WTC11 (cell line): ENCODE results near the gene SND1. TPM values are rescaled to one million over a fixed set of nuclear protein-coding genes. Genes with fewer than 3 reads are reported as not detected.

ENCODE experiments used
- ATAC-seq: fragments of 200-7000 bp; cut with Tn5 transposase; 2 replicates; pipeline ENCODE4 v1.10.0; 2021; ENCODE audit warnings: mild to moderate bottlenecking, moderate library complexity
- CTCF ChIA-PET: fragments of 300-600 bp; sonication (Branson Sonifier 250); formaldehyde crosslinking; loops from one replicate; lab custom pipeline; 2021; ENCODE audit warnings: antibody characterized with exemption; lab: Charles Lee
- POLR2A ChIA-PET: fragments of 350-600 bp; sonication (Branson Sonifier 250); formaldehyde crosslinking; loops from one replicate; lab custom pipeline; 2021; ENCODE audit warnings: antibody characterized with exemption; lab: Charles Lee
- DNase-seq: peaks from one replicate; pipeline ENCODE4 v3.0.0; 2021; ENCODE audit warnings: low spot score
- H3K27ac Mint-ChIP-seq: 2 replicates; pipeline ENCODE4 v1.8.0; 2021; ENCODE audit warnings: mixed read lengths
- H3K27me3 Mint-ChIP-seq: 2 replicates; pipeline ENCODE4 v1.8.0; 2021; ENCODE audit warnings: low read depth, mild to moderate bottlenecking, moderate library complexity, mixed read lengths
- H3K36me3 Mint-ChIP-seq: 2 replicates; pipeline ENCODE4 v1.8.0; 2021; ENCODE audit warnings: mixed read lengths
- H3K4me1 Mint-ChIP-seq: 2 replicates; pipeline ENCODE4 v1.8.0; 2022; ENCODE audit warnings: mixed read lengths
- H3K4me3 Mint-ChIP-seq: 2 replicates; pipeline ENCODE4 v1.8.0; 2021; ENCODE audit warnings: mild to moderate bottlenecking, moderate library complexity, mixed read lengths
- H3K9me3 Mint-ChIP-seq: 2 replicates; pipeline ENCODE4 v1.8.0; 2021; ENCODE audit warnings: mixed read lengths
- ATF2 ChIP-seq: sonication (generic); formaldehyde crosslinking; IDR thresholded peaks from 2 replicates; pipeline ENCODE4 v1.8.1; 2022; ENCODE audit warnings: low read depth, missing genetic modification reagents, borderline replicate concordance
- CBFB ChIP-seq: sonication (generic); formaldehyde crosslinking; IDR thresholded peaks from 2 replicates; pipeline ENCODE4 v1.8.1; 2022; ENCODE audit warnings: mild to moderate bottlenecking, low read depth, missing genetic modification reagents
- CREB1 ChIP-seq: sonication (generic); formaldehyde crosslinking; IDR thresholded peaks from 2 replicates; pipeline ENCODE4 v1.8.0; 2023; ENCODE audit warnings: mild to moderate bottlenecking, missing genetic modification reagents
- CREM ChIP-seq: sonication (generic); formaldehyde crosslinking; IDR thresholded peaks from 2 replicates; pipeline ENCODE4 v1.8.1; 2022; ENCODE audit warnings: mild to moderate bottlenecking, missing genetic modification reagents, moderate library complexity
- E2F4 ChIP-seq: sonication (generic); formaldehyde crosslinking; IDR thresholded peaks from 2 replicates; pipeline ENCODE4 v1.8.1; 2022; ENCODE audit warnings: low read depth, mild to moderate bottlenecking, moderate library complexity, missing genetic modification reagents, borderline replicate concordance
- E2F5 ChIP-seq: sonication (generic); formaldehyde crosslinking; IDR thresholded peaks from 2 replicates; pipeline ENCODE4 v1.8.1; 2022; ENCODE audit warnings: mild to moderate bottlenecking, moderate library complexity, missing genetic modification reagents
- EMX1 ChIP-seq: fragments of 250-450 bp; sonication (Bioruptor Pico); IDR thresholded peaks from 2 replicates; pipeline ENCODE4 v1.8.0; 2021; ENCODE audit warnings: mild to moderate bottlenecking
- FOXJ3 ChIP-seq: sonication (generic); formaldehyde crosslinking; IDR thresholded peaks from 2 replicates; pipeline ENCODE4 v1.9.0; 2021; ENCODE audit warnings: missing genetic modification reagents, mild to moderate bottlenecking, borderline replicate concordance
- JUN ChIP-seq: sonication (generic); formaldehyde crosslinking; IDR thresholded peaks from 2 replicates; pipeline ENCODE4 v1.8.0; 2023; ENCODE audit warnings: mild to moderate bottlenecking, missing genetic modification reagents
- MAX ChIP-seq: sonication (generic); formaldehyde crosslinking; IDR thresholded peaks from 2 replicates; pipeline ENCODE4 v1.8.0; 2022; ENCODE audit warnings: mild to moderate bottlenecking, missing genetic modification reagents
- NR3C1 ChIP-seq: sonication (generic); formaldehyde crosslinking; conservative IDR thresholded peaks from 2 replicates; pipeline ENCODE4 v1.8.1; 2023; ENCODE audit warnings: low read depth, mild to moderate bottlenecking, missing genetic modification reagents
- OVOL2 ChIP-seq: fragments of 250-450 bp; sonication (Bioruptor Pico); IDR thresholded peaks from 2 replicates; pipeline ENCODE4 v1.9.0; 2021; ENCODE audit warnings: mild to moderate bottlenecking, borderline replicate concordance
- PRDM15 ChIP-seq: sonication (generic); formaldehyde crosslinking; IDR thresholded peaks from 2 replicates; pipeline ENCODE4 v1.8.0; 2022; ENCODE audit warnings: missing genetic modification reagents
- SMAD4 ChIP-seq: sonication (generic); formaldehyde crosslinking; IDR thresholded peaks from 2 replicates; pipeline ENCODE4 v1.8.0; 2022; ENCODE audit warnings: mild to moderate bottlenecking, missing genetic modification reagents
- SP1 ChIP-seq: sonication (generic); formaldehyde crosslinking; conservative IDR thresholded peaks from 2 replicates; pipeline ENCODE4 v1.8.1; 2022; ENCODE audit warnings: missing genetic modification reagents
- USF1 ChIP-seq: sonication (generic); formaldehyde crosslinking; IDR thresholded peaks from 2 replicates; pipeline ENCODE4 v1.8.0; 2022; ENCODE audit warnings: mild to moderate bottlenecking, missing genetic modification reagents
- ZNF281 ChIP-seq: sonication (generic); formaldehyde crosslinking; IDR thresholded peaks from 2 replicates; pipeline ENCODE4 v1.8.0; 2023; ENCODE audit warnings: mild to moderate bottlenecking, missing genetic modification reagents
- ZNF396 ChIP-seq: fragments of 250-450 bp; sonication (Bioruptor Pico); IDR thresholded peaks from 2 replicates; pipeline ENCODE4 v1.8.0; 2021; ENCODE audit warnings: mild to moderate bottlenecking, moderate library complexity, borderline replicate concordance
- ZNF423 ChIP-seq: fragments of 250-450 bp; sonication (Bioruptor Pico); IDR thresholded peaks from 2 replicates; pipeline ENCODE4 v2.1.2; 2022; ENCODE audit warnings: mild to moderate bottlenecking, moderate library complexity
- total RNA-seq: library from RNA; stranded (reverse); gene quantifications from 3 replicates; pipeline ENCODE4 v1.2.3, GENCODE V29; 2021

SND1 gene
- total RNA-seq, 1 experiment from 2014 or later: 261 TPM

GRCh38 chr7:127831318-127832219 is 179.6 kb downstream of the SND1 start:
- ATAC-seq (no peak), DNase-seq (no peak)
- Mint-ChIP-seq H3K27ac (no peak overlapping the region), H3K36me3 (peaks cover 7% of the 10 kb centered on the region), H3K9me3 (peaks cover 7% of the 10 kb centered on the region), H3K4me3 (no peak overlapping the region), H3K27me3 (no peaks in the 10 kb centered on the region), H3K4me1 (peaks cover 15% of the 10 kb centered on the region)
- POLR2A ChIA-PET: no interaction called here
- TF ChIP-seq CREM (CRISPR knock-in tag): no peak
- CTCF ChIA-PET: no interaction called here

GRCh38 chr7:127832592-127832991 is 180.6 kb downstream of the SND1 start:
- DNase-seq (no peak), ATAC-seq (no peak)
- no peak for TF ChIP-seq E2F5 (CRISPR knock-in tag)
- TF ChIP-seq JUN (CRISPR knock-in tag): no peak
- Mint-ChIP-seq H3K27ac (no peak overlapping the region), H3K4me1 (peaks cover 15% of the 10 kb centered on the region), H3K27me3 (no peaks in the 10 kb centered on the region), H3K36me3 (peaks cover 7% of the 10 kb centered on the region), H3K4me3 (no peak overlapping the region), H3K9me3 (peaks cover 7% of the 10 kb centered on the region)
- POLR2A ChIA-PET: no interaction called here
- CTCF ChIA-PET: no interaction called here

- no peak for TF ChIP-seq FOXJ3
- no peak for TF ChIP-seq OVOL2
- no peak for TF ChIP-seq ATF2
- TF ChIP-seq E2F4 (CRISPR knock-in tag): no peak
- TF ChIP-seq ZNF396 (CRISPR knock-in tag): no peak
- no peak for TF ChIP-seq PRDM15
- no peak for TF ChIP-seq USF1 (CRISPR knock-in tag)
- no peak for TF ChIP-seq CBFB (CRISPR knock-in tag)
- TF ChIP-seq E2F5 (CRISPR knock-in tag): no peak
- no peak for TF ChIP-seq NR3C1 (CRISPR knock-in tag)
- TF ChIP-seq EMX1 (CRISPR knock-in tag): no peak
- TF ChIP-seq MAX (CRISPR knock-in tag): no peak
- TF ChIP-seq SP1 (CRISPR knock-in tag): no peak
- no peak for TF ChIP-seq SMAD4 (CRISPR knock-in tag)
- TF ChIP-seq ZNF423 (CRISPR knock-in tag): no peak
- TF ChIP-seq ZNF281 (CRISPR knock-in tag): no peak
- no peak for TF ChIP-seq CREB1 (CRISPR knock-in tag)
- Mint-ChIP-seq H3K9me3 (peaks cover 12% of the 10 kb centered on the region), H3K4me1 (peaks cover 15% of the 10 kb centered on the region), H3K27ac (no peak overlapping the region), H3K4me3 (no peak overlapping the region), H3K36me3 (peaks cover 14% of the 10 kb centered on the region), H3K27me3 (no peaks in the 10 kb centered on the region)
- ChIA-PET CTCF (no interaction called here), POLR2A (no interaction called here)
- ATAC-seq (no peak), DNase-seq (no peak)
These were observed 181.6 kb downstream of the SND1 start for GRCh38 chr7:127833641-127834040.
